Measurements from ENCODE around the gene CHSY1. TPM values are rescaled to one million over a fixed set of nuclear protein-coding genes. Genes with fewer than 3 reads are reported as not detected.

Gene CHSY1
- polyA plus RNA-seq, 3 donors: 2.7 to 19.0 (median 3.0) TPM

GRCh38 chr15:101172501-101173071, 79.3 kb downstream of the CHSY1 start:
- Histone ChIP-seq H3K9me3 (replicated peaks in 1 of 2; ENCODE audit: control insufficient read depth in 1 of 2, insufficient read depth in 1 of 2, low read length in 2 of 2) (no peaks in the 10 kb centered on the region), H4K20me1 (ENCODE audit: insufficient read depth, low read length) (no peaks in the 10 kb centered on the region), H3K4me3 (replicated peaks in 1 of 3; ENCODE audit: low read depth in 2 of 3, low read length in 3 of 3) (no peak overlapping the region), H3K36me3 (replicated peaks in 1 of 2; ENCODE audit: control insufficient read depth in 1 of 2, insufficient read depth in 2 of 2, low read length in 2 of 2) (peaks cover 0 to 3% of the 10 kb centered on the region in 2 donors), H3K27me3 (ENCODE audit: control insufficient read depth in 2 of 2, insufficient read depth in 2 of 2, low read length in 2 of 2) (no peaks in the 10 kb centered on the region), H2AFZ (ENCODE audit: insufficient read depth, low read depth, low read length, poor library complexity, severe bottlenecking) (no peak overlapping the region), H3K9ac (ENCODE audit: insufficient read depth, low read length, poor library complexity, severe bottlenecking) (no peak overlapping the region), H3K4me2 (replicated peaks; ENCODE audit: extremely low read depth, low read length, poor library complexity, severe bottlenecking) (no peak overlapping the region), H3K27ac (ENCODE audit: low read depth in 1 of 2, low read length in 2 of 2) (no peak overlapping the region), H3K79me2 (ENCODE audit: insufficient read depth, low read length) (peaks cover 34% of the 10 kb centered on the region), H3K4me1 (ENCODE audit: control insufficient read depth in 1 of 2, insufficient read depth in 2 of 2, low read length in 2 of 2) (peaks cover 64 to 69% of the 10 kb centered on the region in 2 donors)
- no peak for DNase-seq
- Mint-ChIP-seq H3K4me3 (no peak overlapping the region), H3K9me3 (peaks cover 0 to 2% (median 0%) of the 10 kb centered on the region in 7 donors), H3K4me1 (peaks cover 79% of the 10 kb centered on the region), H3K36me3 (peaks cover 26 to 28% of the 10 kb centered on the region in 2 donors), H3K27me3 (ENCODE audit: low read depth in 3 of 3) (peaks cover 0 to 2% (median 0%) of the 10 kb centered on the region in 3 donors), H3K27ac (no peak overlapping the region)
- intact Hi-C loops (cut with micrococcal nuclease): no loop called here
- WGBS (ENCODE audit: insufficient coverage): 84% methylated on average over 15 of the region's 17 CpGs
- TF ChIP-seq, protein P1, sequence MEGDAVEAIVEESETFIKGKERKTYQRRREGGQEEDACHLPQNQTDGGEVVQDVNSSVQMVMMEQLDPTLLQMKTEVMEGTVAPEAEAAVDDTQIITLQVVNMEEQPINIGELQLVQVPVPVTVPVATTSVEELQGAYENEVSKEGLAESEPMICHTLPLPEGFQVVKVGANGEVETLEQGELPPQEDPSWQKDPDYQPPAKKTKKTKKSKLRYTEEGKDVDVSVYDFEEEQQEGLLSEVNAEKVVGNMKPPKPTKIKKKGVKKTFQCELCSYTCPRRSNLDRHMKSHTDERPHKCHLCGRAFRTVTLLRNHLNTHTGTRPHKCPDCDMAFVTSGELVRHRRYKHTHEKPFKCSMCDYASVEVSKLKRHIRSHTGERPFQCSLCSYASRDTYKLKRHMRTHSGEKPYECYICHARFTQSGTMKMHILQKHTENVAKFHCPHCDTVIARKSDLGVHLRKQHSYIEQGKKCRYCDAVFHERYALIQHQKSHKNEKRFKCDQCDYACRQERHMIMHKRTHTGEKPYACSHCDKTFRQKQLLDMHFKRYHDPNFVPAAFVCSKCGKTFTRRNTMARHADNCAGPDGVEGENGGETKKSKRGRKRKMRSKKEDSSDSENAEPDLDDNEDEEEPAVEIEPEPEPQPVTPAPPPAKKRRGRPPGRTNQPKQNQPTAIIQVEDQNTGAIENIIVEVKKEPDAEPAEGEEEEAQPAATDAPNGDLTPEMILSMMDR (IDR thresholded peaks at IDR 0.05): no peak

DNA sequence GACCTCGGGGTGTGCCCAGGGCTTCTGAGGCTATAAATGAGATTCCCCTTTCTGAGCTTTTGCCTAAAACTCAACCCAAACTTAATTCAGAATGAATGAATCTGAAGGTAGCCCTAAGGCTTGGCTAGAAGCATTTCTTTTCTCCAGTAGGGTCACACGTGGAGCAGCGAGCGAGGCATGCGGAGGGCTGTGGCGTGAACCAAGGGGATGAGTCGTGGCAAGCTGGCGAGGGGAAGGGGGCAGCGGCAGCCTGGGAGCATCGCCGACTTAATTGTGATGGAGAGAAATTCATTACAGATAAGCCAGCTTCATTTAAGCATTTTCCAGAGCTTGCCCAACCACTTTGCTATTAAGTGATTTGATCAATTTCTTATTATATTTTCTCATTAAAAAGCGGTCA, 79.9 kb downstream of the CHSY1 start:
- Histone ChIP-seq H3K36me3 (replicated peaks in 1 of 2; ENCODE audit: control insufficient read depth in 1 of 2, insufficient read depth in 2 of 2, low read length in 2 of 2) (no peaks in the 10 kb centered on the region), H3K9ac (ENCODE audit: insufficient read depth, low read length, poor library complexity, severe bottlenecking) (no peak overlapping the region), H3K4me2 (replicated peaks; ENCODE audit: extremely low read depth, low read length, poor library complexity, severe bottlenecking) (no peak overlapping the region), H3K9me3 (replicated peaks in 1 of 2; ENCODE audit: control insufficient read depth in 1 of 2, insufficient read depth in 1 of 2, low read length in 2 of 2) (no peaks in the 10 kb centered on the region), H2AFZ (ENCODE audit: insufficient read depth, low read depth, low read length, poor library complexity, severe bottlenecking) (no peak overlapping the region), H3K27ac (ENCODE audit: low read depth in 1 of 2, low read length in 2 of 2) (no peak overlapping the region), H3K27me3 (ENCODE audit: control insufficient read depth in 2 of 2, insufficient read depth in 2 of 2, low read length in 2 of 2) (no peaks in the 10 kb centered on the region), H4K20me1 (ENCODE audit: insufficient read depth, low read length) (no peaks in the 10 kb centered on the region), H3K4me3 (replicated peaks in 1 of 3; ENCODE audit: low read depth in 2 of 3, low read length in 3 of 3) (no peak overlapping the region), H3K4me1 (ENCODE audit: control insufficient read depth in 1 of 2, insufficient read depth in 2 of 2, low read length in 2 of 2) (peaks cover 64 to 69% of the 10 kb centered on the region in 2 donors), H3K79me2 (ENCODE audit: insufficient read depth, low read length) (peaks cover 28% of the 10 kb centered on the region)
- Mint-ChIP-seq H3K9me3 (peaks cover 0 to 2% (median 1%) of the 10 kb centered on the region in 7 donors), H3K27me3 (ENCODE audit: low read depth in 3 of 3) (peaks cover 0 to 2% (median 0%) of the 10 kb centered on the region in 3 donors), H3K36me3 (peaks cover 23 to 25% of the 10 kb centered on the region in 2 donors), H3K4me1 (peaks cover 81% of the 10 kb centered on the region), H3K27ac (no peak overlapping the region), H3K4me3 (no peak overlapping the region)
- WGBS (ENCODE audit: insufficient coverage): 60% methylated on average over 2 of the region's 12 CpGs
- intact Hi-C loops (cut with micrococcal nuclease): no loop called here
- no peak for DNase-seq
- TF ChIP-seq, protein P1 (IDR thresholded peaks at IDR 0.05): no peak

Data from CD14-positive monocyte (primary cell).